ENCODE data around the gene LRFN3.

Gene LRFN3

GRCh38 chr19:35919306-35919705, 16.9 kb upstream of the LRFN3 start:
- TF ChIP-seq, protein P1, sequence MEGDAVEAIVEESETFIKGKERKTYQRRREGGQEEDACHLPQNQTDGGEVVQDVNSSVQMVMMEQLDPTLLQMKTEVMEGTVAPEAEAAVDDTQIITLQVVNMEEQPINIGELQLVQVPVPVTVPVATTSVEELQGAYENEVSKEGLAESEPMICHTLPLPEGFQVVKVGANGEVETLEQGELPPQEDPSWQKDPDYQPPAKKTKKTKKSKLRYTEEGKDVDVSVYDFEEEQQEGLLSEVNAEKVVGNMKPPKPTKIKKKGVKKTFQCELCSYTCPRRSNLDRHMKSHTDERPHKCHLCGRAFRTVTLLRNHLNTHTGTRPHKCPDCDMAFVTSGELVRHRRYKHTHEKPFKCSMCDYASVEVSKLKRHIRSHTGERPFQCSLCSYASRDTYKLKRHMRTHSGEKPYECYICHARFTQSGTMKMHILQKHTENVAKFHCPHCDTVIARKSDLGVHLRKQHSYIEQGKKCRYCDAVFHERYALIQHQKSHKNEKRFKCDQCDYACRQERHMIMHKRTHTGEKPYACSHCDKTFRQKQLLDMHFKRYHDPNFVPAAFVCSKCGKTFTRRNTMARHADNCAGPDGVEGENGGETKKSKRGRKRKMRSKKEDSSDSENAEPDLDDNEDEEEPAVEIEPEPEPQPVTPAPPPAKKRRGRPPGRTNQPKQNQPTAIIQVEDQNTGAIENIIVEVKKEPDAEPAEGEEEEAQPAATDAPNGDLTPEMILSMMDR (conservative IDR thresholded peaks at IDR 0.05): no peak

DNA sequence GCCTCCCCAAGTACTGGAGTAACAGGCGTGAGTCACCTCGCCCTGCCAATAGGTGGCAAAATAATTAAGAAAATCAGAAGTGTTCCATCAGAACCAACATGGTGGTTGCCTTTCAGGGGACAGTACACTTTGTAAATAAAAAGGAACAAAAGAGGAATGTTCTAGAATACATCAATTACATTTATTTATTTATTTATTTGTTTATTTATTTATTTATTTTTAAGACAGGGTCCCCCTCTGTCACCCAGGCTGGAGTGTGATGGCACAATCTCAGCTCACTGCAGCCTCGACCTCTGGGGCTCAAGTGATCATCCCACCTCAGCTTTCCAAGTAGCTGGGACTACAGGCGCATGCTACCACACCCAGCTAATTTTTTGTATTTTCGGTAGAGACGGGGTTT, 15.2 kb upstream of the LRFN3 start:
- no peak overlapping the region for H3K27ac ChIP-seq
- TF ChIP-seq, protein P1 (conservative IDR thresholded peaks at IDR 0.05): no peak

More at GRCh38 chr19:35919306-35919705, 16.9 kb upstream of the LRFN3 start:
- H3K27ac ChIP-seq: no peak overlapping the region

DNA sequence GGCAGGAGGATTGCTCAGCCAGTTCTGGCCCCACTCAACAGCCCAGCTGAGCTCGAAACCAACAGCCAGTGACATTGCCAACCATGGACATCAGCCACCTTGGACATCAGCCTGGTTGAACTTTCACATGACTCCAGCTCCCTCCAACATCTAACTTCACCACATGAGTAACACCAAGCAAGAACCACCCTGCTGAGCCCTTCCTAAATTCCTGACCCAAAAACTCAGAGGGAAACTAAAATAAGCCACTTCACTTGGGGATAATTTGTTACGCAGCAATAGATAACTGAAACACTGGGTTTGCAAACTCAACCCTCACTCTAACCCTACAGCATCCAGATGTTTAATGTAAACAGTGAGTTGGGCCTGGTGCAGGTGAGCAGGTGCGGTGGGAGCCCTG, 10.7 kb upstream of the LRFN3 start:
- no peak overlapping the region for H3K27ac ChIP-seq
- TF ChIP-seq, protein P1 (conservative IDR thresholded peaks at IDR 0.05): no peak

DNA sequence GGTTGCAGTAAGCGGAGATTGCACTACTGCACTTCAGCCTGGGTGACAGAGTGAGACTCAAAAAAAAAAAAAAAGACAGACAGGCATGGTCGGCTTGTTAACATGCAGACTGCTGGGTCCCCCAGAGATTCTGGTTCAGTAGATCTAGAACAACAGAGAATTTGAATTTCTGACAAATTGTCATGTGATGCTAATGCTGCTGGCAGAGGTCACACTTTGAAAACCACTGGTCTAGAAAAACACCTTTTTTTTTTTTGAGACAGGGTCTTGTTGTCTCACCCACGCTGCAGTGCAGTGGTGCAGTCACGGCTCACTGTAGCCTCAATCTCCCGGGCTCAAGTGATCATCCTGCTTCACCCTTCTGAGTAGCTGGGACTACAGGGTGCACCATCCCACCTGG, 7.7 kb upstream of the LRFN3 start:
- TF ChIP-seq, protein P1 (conservative IDR thresholded peaks at IDR 0.05): no peak
- no peak overlapping the region for H3K27ac ChIP-seq

DNA sequence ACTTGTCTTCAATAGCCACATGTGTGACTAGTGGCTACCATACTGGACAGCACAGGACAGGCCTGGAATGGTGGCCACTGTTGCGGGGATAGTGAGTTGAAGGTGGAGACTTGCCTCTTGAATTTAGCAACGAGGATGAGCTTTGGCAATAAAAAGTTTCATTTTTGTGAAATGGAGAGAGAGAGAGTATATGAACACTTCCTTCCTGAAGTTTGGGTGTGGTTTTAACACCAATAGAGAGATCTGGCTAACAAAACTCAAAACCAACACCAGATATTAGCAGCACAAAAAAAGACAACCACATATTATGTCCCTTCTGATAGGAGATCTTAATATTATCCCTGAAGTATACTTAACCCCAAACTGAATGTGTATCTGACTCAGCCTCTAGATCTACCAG, 6.3 kb upstream of the LRFN3 start:
- no peak overlapping the region for H3K27ac ChIP-seq
- TF ChIP-seq, protein P1 (conservative IDR thresholded peaks at IDR 0.05): no peak

DNA sequence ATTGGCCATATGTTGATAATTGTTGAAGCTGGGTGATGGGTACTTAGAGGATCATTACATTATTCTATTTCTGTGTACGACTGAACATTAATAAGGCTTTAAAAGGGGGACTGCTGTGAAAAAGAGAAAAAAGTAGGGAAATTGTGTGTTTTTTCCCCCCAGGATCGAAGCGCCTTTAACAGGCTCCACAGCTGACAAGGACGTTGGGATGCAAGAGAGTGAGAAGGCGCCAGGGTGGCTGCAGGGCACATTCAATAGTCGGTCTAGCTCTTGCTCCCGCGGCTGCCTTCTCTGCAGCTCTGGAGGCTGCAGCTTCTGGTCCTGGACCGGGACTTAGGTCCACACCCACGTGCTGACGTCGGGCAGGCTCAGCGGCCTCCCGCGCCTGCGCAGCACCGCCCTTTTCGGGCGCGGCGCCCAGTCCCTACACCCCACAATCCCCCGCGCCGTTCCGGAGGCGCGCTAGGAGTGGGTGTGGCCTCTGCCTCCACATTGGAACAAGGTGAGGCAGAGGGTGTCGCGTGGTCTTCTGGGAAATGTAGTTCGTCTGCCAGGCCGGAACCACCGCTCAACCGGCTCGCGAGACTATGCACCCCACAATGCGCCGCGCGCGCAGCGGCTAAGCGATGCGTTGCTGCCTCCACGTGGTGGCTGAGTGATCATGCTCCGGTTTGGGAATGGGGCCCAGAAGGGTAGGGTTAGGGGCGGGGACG, 4.9 kb upstream of the LRFN3 start:
- peak overlapping the region; percentile 70 for H3K27ac ChIP-seq
- TF ChIP-seq, protein P1 (conservative IDR thresholded peaks at IDR 0.05): peak; percentile 95

DNA sequence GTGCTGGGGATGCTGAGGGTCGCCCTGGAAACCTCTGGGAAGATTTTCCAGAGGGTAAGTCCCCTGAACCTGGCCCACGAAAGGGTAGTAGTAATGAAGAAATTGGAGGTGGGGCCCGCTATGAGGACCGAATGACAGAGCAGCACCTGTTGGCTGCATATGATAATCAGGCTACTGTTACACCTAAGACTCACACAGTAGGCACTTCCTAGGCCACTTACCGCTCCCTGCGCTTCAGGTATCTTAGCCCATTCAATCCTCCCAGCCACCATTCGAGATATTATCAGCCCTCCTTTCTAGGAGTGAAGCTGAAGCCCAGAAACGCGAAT, 4.3 kb upstream of the LRFN3 start:
- H3K27ac ChIP-seq: peak overlapping the region; percentile 49
- TF ChIP-seq, protein P1 (conservative IDR thresholded peaks at IDR 0.05): no peak; the same call in none of the 2 replicates
